MM.1S (cell line): ENCODE results near the gene PRKG1.

Source experiments
- CTCF ChIP-seq: fragments of 300-600 bp; sonication (generic); IDR thresholded peaks from 2 replicates; pipeline ENCODE4 v1.5.1; 2016; ENCODE audit warnings: antibody characterized with exemption, low read length, mixed read lengths
- EZH2 ChIP-seq: fragments of 300-600 bp; sonication (generic); optimal IDR thresholded peaks from 2 replicates; pipeline ENCODE3; 2017; ENCODE audit warnings: low read depth, mild to moderate bottlenecking, antibody characterized with exemption, low read length, mixed read lengths
- EZH2phosphoT487 ChIP-seq: fragments of 300-600 bp; sonication (generic); IDR thresholded peaks from 2 replicates; pipeline ENCODE4 v1.6.1; 2018; ENCODE audit warnings: antibody characterized with exemption, low read length

GRCh38 chr10:52283174-52283573 is 1208.9 kb downstream of the PRKG1 start:
- no peak for TF ChIP-seq CTCF
- no peak for TF ChIP-seq EZH2
- TF ChIP-seq EZH2phosphoT487: no peak
